Measurements from ENCODE around the gene BCR.

DNA sequence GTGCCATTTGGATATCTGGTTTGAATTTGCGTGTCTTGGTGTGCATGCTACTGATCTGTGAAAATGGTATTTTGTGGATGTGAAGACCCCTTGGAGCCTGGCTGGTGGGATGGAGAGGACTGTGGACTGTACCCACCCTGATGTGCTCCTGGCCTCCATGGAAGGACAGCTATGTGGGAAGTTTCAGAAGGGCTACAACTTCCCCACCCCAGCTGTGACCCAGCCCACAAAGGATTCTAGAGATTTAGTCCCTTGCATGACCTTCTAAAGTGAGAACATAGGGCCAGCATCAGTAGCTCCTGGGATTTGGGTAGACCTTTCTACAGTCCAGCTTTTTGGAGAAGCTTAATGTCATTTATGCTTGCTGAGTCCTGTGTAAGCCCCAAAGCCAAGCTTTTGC, 173.4 kb downstream of the BCR start:
- TF ChIP-seq, protein P1, sequence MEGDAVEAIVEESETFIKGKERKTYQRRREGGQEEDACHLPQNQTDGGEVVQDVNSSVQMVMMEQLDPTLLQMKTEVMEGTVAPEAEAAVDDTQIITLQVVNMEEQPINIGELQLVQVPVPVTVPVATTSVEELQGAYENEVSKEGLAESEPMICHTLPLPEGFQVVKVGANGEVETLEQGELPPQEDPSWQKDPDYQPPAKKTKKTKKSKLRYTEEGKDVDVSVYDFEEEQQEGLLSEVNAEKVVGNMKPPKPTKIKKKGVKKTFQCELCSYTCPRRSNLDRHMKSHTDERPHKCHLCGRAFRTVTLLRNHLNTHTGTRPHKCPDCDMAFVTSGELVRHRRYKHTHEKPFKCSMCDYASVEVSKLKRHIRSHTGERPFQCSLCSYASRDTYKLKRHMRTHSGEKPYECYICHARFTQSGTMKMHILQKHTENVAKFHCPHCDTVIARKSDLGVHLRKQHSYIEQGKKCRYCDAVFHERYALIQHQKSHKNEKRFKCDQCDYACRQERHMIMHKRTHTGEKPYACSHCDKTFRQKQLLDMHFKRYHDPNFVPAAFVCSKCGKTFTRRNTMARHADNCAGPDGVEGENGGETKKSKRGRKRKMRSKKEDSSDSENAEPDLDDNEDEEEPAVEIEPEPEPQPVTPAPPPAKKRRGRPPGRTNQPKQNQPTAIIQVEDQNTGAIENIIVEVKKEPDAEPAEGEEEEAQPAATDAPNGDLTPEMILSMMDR (IDR thresholded peaks at IDR 0.05), result no peak
- no peak for TF ChIP-seq POLR2AphosphoS5 (IDR thresholded peaks at IDR 0.05)
- no peak for TF ChIP-seq EP300 (IDR thresholded peaks at IDR 0.05; ENCODE audit: low read depth)
- TF ChIP-seq POLR2A (IDR thresholded peaks at IDR 0.05), result no peak

All from transverse colon (tissue), 4 donors.